ENCODE data around the gene YPEL1.
"Not testable (repeated sequence)": the region's sequence is repeated elsewhere in the genome, so short reads cannot be mapped to it uniquely, and the experiment has no call there.

YPEL1 gene

GRCh38 chr22:21720191-21720859 lies 15.3 kb downstream of the YPEL1 start:
- not testable (repeated sequence) for DNase-seq

- no peak for DNase-seq
These were observed 16.6 kb downstream of the YPEL1 start for GRCh38 chr22:21719024-21719423.

- no peak for DNase-seq
These were observed 17.1 kb downstream of the YPEL1 start for GRCh38 chr22:21718499-21718898.

- DNase-seq = not testable (repeated sequence)
These were observed 19.0 kb downstream of the YPEL1 start for GRCh38 chr22:21716395-21717122.

- no peak for DNase-seq
These were observed 20.8 kb downstream of the YPEL1 start for GRCh38 chr22:21714786-21715185.

- no peak for DNase-seq
These were observed 21.4 kb downstream of the YPEL1 start for GRCh38 chr22:21714059-21714770.

GRCh38 chr22:21713428-21714058 lies 22.1 kb downstream of the YPEL1 start:
- no peak for DNase-seq

GRCh38 chr22:21712751-21713427 lies 22.7 kb downstream of the YPEL1 start:
- DNase-seq = peak; percentile 82

- DNase-seq = no peak
These were observed 23.7 kb downstream of the YPEL1 start for GRCh38 chr22:21711851-21712250.

- DNase-seq = no peak
These were observed 25.4 kb downstream of the YPEL1 start for GRCh38 chr22:21710156-21710555.

- DNase-seq = no peak
These were observed 25.9 kb downstream of the YPEL1 start for GRCh38 chr22:21709688-21710087.

GRCh38 chr22:21708960-21709359 lies 26.6 kb downstream of the YPEL1 start:
- DNase-seq = no peak

GRCh38 chr22:21707677-21708076 lies 27.9 kb downstream of the YPEL1 start:
- no peak for DNase-seq

GRCh38 chr22:21703684-21704316 lies 31.8 kb downstream of the YPEL1 start:
- peak; percentile 39 for DNase-seq

GRCh38 chr22:21702700-21703683 lies 32.6 kb downstream of the YPEL1 start:
- DNase-seq = no peak

GRCh38 chr22:21702094-21702493 lies 33.5 kb downstream of the YPEL1 start:
- DNase-seq = no peak

- no peak for DNase-seq
These were observed 34.1 kb downstream of the YPEL1 start for GRCh38 chr22:21701384-21701971.

- no peak for DNase-seq
These were observed 34.8 kb downstream of the YPEL1 start for GRCh38 chr22:21700822-21701221.

- DNase-seq = no peak
These were observed 36.0 kb downstream of the YPEL1 start for GRCh38 chr22:21699643-21700042.
